ENCODE measurements around the gene NTRK1.

The NTRK1 gene

GRCh38 chr1:156839426-156840109 is 21.1 kb upstream of the NTRK1 start:
- H3K27me3 ChIP-seq (ENCODE audit: insufficient read depth, low read depth), result peaks cover 90% of the 10 kb centered on the region
- H2AFZ ChIP-seq (ENCODE audit: low read depth), result no peak overlapping the region
- no peak overlapping the region for H3K27ac ChIP-seq
- H3K79me2 ChIP-seq (ENCODE audit: insufficient read depth, low read depth), result no peaks in the 10 kb centered on the region
- H3K9ac ChIP-seq, result no peak overlapping the region
- no peaks in the 10 kb centered on the region for H3K36me3 ChIP-seq (ENCODE audit: insufficient read depth)
- no peak overlapping the region for H3K4me3 ChIP-seq (IDR thresholded peaks at IDR 0.05; ENCODE audit: insufficient read depth, low read depth, low read length)
- no peak for TF ChIP-seq CTCF (conservative IDR thresholded peaks at IDR 0.05; ENCODE audit: low read depth, low read length)
- H3K4me2 ChIP-seq, result no peak overlapping the region
- H4K20me1 ChIP-seq (ENCODE audit: insufficient read depth), result no peaks in the 10 kb centered on the region
- no peaks in the 10 kb centered on the region for H3K4me1 ChIP-seq (ENCODE audit: low read depth, poor library complexity, severe bottlenecking)

DNA sequence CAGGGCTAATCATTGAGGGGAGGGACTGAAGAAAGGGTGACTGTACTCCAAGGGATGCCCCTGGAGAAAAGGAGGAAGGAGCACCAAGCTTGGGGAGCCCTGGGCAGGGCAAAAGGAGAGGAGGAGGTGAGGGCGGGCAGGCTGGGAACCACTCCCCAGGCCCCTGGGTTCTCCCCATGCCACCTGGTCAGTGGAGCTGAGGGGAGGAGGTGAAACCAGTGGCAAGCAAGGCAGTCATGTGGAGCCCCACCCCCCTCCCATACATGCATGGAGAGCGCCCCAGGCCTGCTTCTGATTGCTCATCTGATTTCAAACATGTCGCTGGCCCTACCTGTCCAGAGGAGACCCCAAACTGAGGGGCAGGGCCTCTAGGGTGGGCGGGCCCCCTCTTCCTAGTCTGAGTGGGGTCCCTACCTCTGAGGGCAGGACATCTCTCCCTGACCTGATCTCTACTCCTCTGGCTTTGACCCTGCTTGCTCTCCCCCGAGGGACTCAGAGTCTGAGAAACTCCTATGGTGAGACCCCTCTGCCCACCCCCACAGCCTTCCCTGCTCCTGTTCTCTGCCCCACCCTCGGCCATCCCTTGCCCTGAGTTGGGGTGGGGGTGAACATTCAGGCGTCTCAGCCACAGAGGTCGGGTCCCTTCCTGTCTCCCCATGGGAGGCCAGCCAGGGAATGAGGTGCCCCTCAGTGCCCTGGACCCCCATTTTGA is 20.3 kb upstream of the NTRK1 start:
- Histone ChIP-seq H3K36me3 (ENCODE audit: insufficient read depth) (no peaks in the 10 kb centered on the region), H4K20me1 (ENCODE audit: insufficient read depth) (no peaks in the 10 kb centered on the region), H3K79me2 (ENCODE audit: insufficient read depth, low read depth) (no peaks in the 10 kb centered on the region), H2AFZ (ENCODE audit: low read depth) (no peak overlapping the region), H3K4me2 (no peak overlapping the region), H3K4me3 (IDR thresholded peaks at IDR 0.05; ENCODE audit: insufficient read depth, low read depth, low read length) (no peak overlapping the region), H3K27ac (no peak overlapping the region), H3K4me1 (ENCODE audit: low read depth, poor library complexity, severe bottlenecking) (no peaks in the 10 kb centered on the region), H3K27me3 (ENCODE audit: insufficient read depth, low read depth) (peaks cover 89% of the 10 kb centered on the region), H3K9ac (no peak overlapping the region)
- TF ChIP-seq CTCF (conservative IDR thresholded peaks at IDR 0.05; ENCODE audit: low read depth, low read length), result no peak

GRCh38 chr1:156840898-156841279 is 19.8 kb upstream of the NTRK1 start:
- Histone ChIP-seq H4K20me1 (ENCODE audit: insufficient read depth) (no peaks in the 10 kb centered on the region), H3K4me2 (no peak overlapping the region), H3K4me1 (ENCODE audit: low read depth, poor library complexity, severe bottlenecking) (no peaks in the 10 kb centered on the region), H3K36me3 (ENCODE audit: insufficient read depth) (no peaks in the 10 kb centered on the region), H2AFZ (ENCODE audit: low read depth) (no peak overlapping the region), H3K27ac (no peak overlapping the region), H3K4me3 (IDR thresholded peaks at IDR 0.05; ENCODE audit: insufficient read depth, low read depth, low read length) (no peak overlapping the region), H3K9ac (no peak overlapping the region), H3K79me2 (ENCODE audit: insufficient read depth, low read depth) (no peaks in the 10 kb centered on the region), H3K27me3 (ENCODE audit: insufficient read depth, low read depth) (peaks cover 86% of the 10 kb centered on the region)
- TF ChIP-seq CTCF (conservative IDR thresholded peaks at IDR 0.05; ENCODE audit: low read depth, low read length), result no peak

GRCh38 chr1:156841295-156841855 is 19.3 kb upstream of the NTRK1 start:
- no peaks in the 10 kb centered on the region for H3K4me1 ChIP-seq (ENCODE audit: low read depth, poor library complexity, severe bottlenecking)
- no peak overlapping the region for H3K27ac ChIP-seq
- H3K27me3 ChIP-seq (ENCODE audit: insufficient read depth, low read depth), result peaks cover 86% of the 10 kb centered on the region
- H3K4me2 ChIP-seq, result no peak overlapping the region
- H3K36me3 ChIP-seq (ENCODE audit: insufficient read depth), result no peaks in the 10 kb centered on the region
- H3K9ac ChIP-seq, result no peak overlapping the region
- TF ChIP-seq CTCF (conservative IDR thresholded peaks at IDR 0.05; ENCODE audit: low read depth, low read length), result no peak
- no peaks in the 10 kb centered on the region for H4K20me1 ChIP-seq (ENCODE audit: insufficient read depth)
- H2AFZ ChIP-seq (ENCODE audit: low read depth), result no peak overlapping the region
- H3K79me2 ChIP-seq (ENCODE audit: insufficient read depth, low read depth), result no peaks in the 10 kb centered on the region
- H3K4me3 ChIP-seq (IDR thresholded peaks at IDR 0.05; ENCODE audit: insufficient read depth, low read depth, low read length), result no peak overlapping the region

Measured in KMS-11 (cell line).